HepG2 (cell line): ENCODE measurements around the gene CMYA5. TPM values are rescaled to one million over a fixed set of nuclear protein-coding genes. Genes with fewer than 3 reads are reported as not detected.

Experiments used
- ATAC-seq: fragments of 200-7000 bp; cut with Tn5 transposase; 3 replicates; pipeline ENCODE4 v1.9.1; 2020; ENCODE audit warnings: mild to moderate bottlenecking, moderate library complexity
- BruUV-seq: library from RNA; stranded (reverse); fragments of 400-500 nt; replicated peaks from 2 replicates; lab custom pipeline; 2021; lab: Mats Ljungman, UMichigan
- CTCF ChIA-PET: fragments of 300-600 bp; formaldehyde crosslinking; extraction: SDS; loops from one replicate; lab custom pipeline; 2021; ENCODE audit warnings: low total read pairs, inconsistent platforms, low intra/inter-chr PET ratio; lab: Yijun Ruan, JAX
- POLR2A ChIA-PET: fragments of 350-600 bp; sonication (Branson Sonifier 250); formaldehyde crosslinking; loops from one replicate; lab custom pipeline; 2020; ENCODE audit warnings: antibody characterized with exemption, inconsistent platforms; lab: Yijun Ruan, JAX
- DNase-seq: peaks from one replicate; pipeline ENCODE4 v3.0.0-alpha.2; 2015; ENCODE audit warnings: low spot score
- FAIRE-seq: peaks from 3 replicates; lab custom pipeline; 2011; peaks lifted over from hg19 to GRCh38; lab: Jason Lieb, UNC
- H2AFZ ChIP-seq: one replicate; pipeline ENCODE4 v1.6.1; 2011; ENCODE audit warnings: low read length, inconsistent platforms
- H3K27ac ChIP-seq: fragments of 300-600 bp; 3 replicates; pipeline ENCODE4 v1.8.0; 2011; ENCODE audit warnings: mixed run types, mild to moderate bottlenecking, mixed read lengths, low read length, inconsistent platforms; ENCODE audit not compliant: insufficient read depth; ENCODE audit errors: extremely low read length
- H3K27me3 ChIP-seq, 2 experiments: fragments of 200-600 bp in 1 of 2; 2 replicates in 1 of 2; 3 replicates in 1 of 2; pipeline versions ENCODE4 v1.6.0 to v1.8.0; 2011; ENCODE audit warnings: low read length in 2 of 2, mild to moderate bottlenecking in 2 of 2, moderate library complexity in 2 of 2, inconsistent platforms in 1 of 2; ENCODE audit not compliant: insufficient read depth in 2 of 2, control insufficient read depth in 1 of 2
- H3K36me3 ChIP-seq, 2 experiments: fragments of 200-600 bp in 1 of 2; replicated peaks in 1 of 2; 2 replicates in 1 of 2; 3 replicates in 1 of 2; pipeline versions ENCODE4 v1.5.1 to v1.8.0; 2011; ENCODE audit warnings: low read length in 2 of 2, inconsistent platforms in 1 of 2; ENCODE audit not compliant: insufficient read depth in 2 of 2, control insufficient read depth in 1 of 2
- H3K4me1 ChIP-seq: 2 replicates; pipeline ENCODE4 v1.5.1; 2012; ENCODE audit warnings: low read length, inconsistent platforms; ENCODE audit not compliant: insufficient read depth
- H3K4me2 ChIP-seq: 2 replicates; pipeline ENCODE4 v1.6.0; 2011; ENCODE audit warnings: low read depth, low read length, inconsistent platforms
- H3K4me3 ChIP-seq, 3 experiments: fragments of 200-600 bp in 1 of 3; sonication (generic), shearing (Covaris generic) in 1 of 3; replicated peaks in 1 of 3; 2 replicates each; pipeline ENCODE4 v1.5.1; 2011 to 2016; ENCODE audit warnings: low read length in 3 of 3, inconsistent platforms in 2 of 3, low read depth in 2 of 3, mild to moderate bottlenecking in 2 of 3, control low read depth in 1 of 3, mixed read lengths in 1 of 3; ENCODE audit not compliant: insufficient read depth in 1 of 3
- H3K79me2 ChIP-seq: one replicate; pipeline ENCODE4 v1.6.1; 2011; ENCODE audit warnings: low read length, inconsistent platforms; ENCODE audit not compliant: insufficient read depth
- H3K9ac ChIP-seq: 2 replicates; pipeline ENCODE4 v1.6.0; 2011; ENCODE audit warnings: mild to moderate bottlenecking, low read depth, low read length, inconsistent platforms; ENCODE audit not compliant: insufficient read depth
- H3K9me3 ChIP-seq: 2 replicates; pipeline ENCODE4 v1.5.1; 2012; ENCODE audit warnings: mild to moderate bottlenecking, low read length
- H4K20me1 ChIP-seq: 2 replicates; pipeline ENCODE4 v1.6.0; 2011; ENCODE audit warnings: inconsistent platforms, mild to moderate bottlenecking, low read length, moderate library complexity; ENCODE audit not compliant: insufficient read depth
- CEBPB ChIP-seq: IDR thresholded peaks from 2 replicates; pipeline ENCODE4 v1.6.1; 2011; ENCODE audit warnings: low read depth, low read length, improper control_type of control experiment, borderline replicate concordance
- RAD21 ChIP-seq: fragments of 450-650 bp; formaldehyde crosslinking; IDR thresholded peaks from 2 replicates; pipeline ENCODE4 v1.5.0; 2020; ENCODE audit warnings: mild to moderate bottlenecking
- SIX1 ChIP-seq: sonication (generic); formaldehyde crosslinking; IDR thresholded peaks from 2 replicates; pipeline ENCODE4 v1.4.0; 2020; ENCODE audit warnings: missing genetic modification reagents, borderline replicate concordance
- SMC3 ChIP-seq: IDR thresholded peaks from 2 replicates; pipeline ENCODE4 v1.6.1; 2011; ENCODE audit warnings: low read length, improper control_type of control experiment
- STAG1 ChIP-seq: sonication (generic); formaldehyde crosslinking; IDR thresholded peaks from 2 replicates; pipeline ENCODE4 v1.4.0; 2020; ENCODE audit warnings: missing genetic modification reagents
- ZNF3 ChIP-seq: IDR thresholded peaks from 2 replicates; pipeline ENCODE4 v1.7.0; 2017; ENCODE audit warnings: inconsistent platforms
- WGBS: methylation state at CpG from one replicate; pipeline ENCODE4 v1.1.6; 2017; ENCODE audit warnings: low lambda C conversion rate; 5-methylcytosine and 5-hydroxymethylcytosine counted together
- in situ Hi-C: cut with HindIII; loops from 2 replicates; pipeline ENCODE4 v1.10.0; 2017; ENCODE audit warnings: low pct_unique_long_range_greater_than_20kb; ENCODE audit not compliant: extremely low pct_ligation_motif_present
- intact Hi-C: fragments of 100-400 bp; cut with micrococcal nuclease; formaldehyde crosslinking; loops from one replicate; pipeline ENCODE4 v1.10.0; 2022; ENCODE audit not compliant: unreplicated experiment
- polyA plus RNA-seq, 8 experiments: library from polyadenylated mRNA; depleted of rRNA in 3 of 8; stranded (reverse) in 7 of 8; unstranded in 1 of 8; fragments of >200 nt; fragmentation: Illumina TruSeq in 4 of 8; extraction: Trizol in 4 of 8; gene quantifications; 2 replicates each; pipeline versions ENCODE4 v1.2.1 to v1.2.3, GENCODE V29; 2011 to 2016; ENCODE audit warnings: low read depth in 4 of 8, missing spikeins in 1 of 8, mixed read lengths in 1 of 8; ENCODE audit not compliant: insufficient read depth in 1 of 8
- total RNA-seq, 5 experiments: library from RNA; depleted of rRNA; stranded (reverse); fragments of >200 nt; fragmentation: Illumina TruSeq; extraction: Trizol; gene quantifications; 2 replicates each; pipeline ENCODE4 v1.2.3, GENCODE V29; 2016; ENCODE audit warnings: low read depth in 1 of 5
- TF ChIP-seq, protein P1 (sequence below): sonication (generic); formaldehyde crosslinking; IDR thresholded peaks from 2 replicates; pipeline ENCODE4 v1.5.0; 2020; ENCODE audit warnings: mild to moderate bottlenecking, missing genetic modification reagents, moderate library complexity
- TF ChIP-seq, protein P2 (sequence below): IDR thresholded peaks from 2 replicates; pipeline ENCODE4 v1.4.0; 2020; ENCODE audit warnings: mild to moderate bottlenecking, missing genetic modification reagents

Gene CMYA5
- total and polyA plus RNA-seq, 2 of the 13 experiments (the other 11 are each of a cell fraction or from before 2014, with no cell fraction given): 0.13 to 0.51 TPM

DNA sequence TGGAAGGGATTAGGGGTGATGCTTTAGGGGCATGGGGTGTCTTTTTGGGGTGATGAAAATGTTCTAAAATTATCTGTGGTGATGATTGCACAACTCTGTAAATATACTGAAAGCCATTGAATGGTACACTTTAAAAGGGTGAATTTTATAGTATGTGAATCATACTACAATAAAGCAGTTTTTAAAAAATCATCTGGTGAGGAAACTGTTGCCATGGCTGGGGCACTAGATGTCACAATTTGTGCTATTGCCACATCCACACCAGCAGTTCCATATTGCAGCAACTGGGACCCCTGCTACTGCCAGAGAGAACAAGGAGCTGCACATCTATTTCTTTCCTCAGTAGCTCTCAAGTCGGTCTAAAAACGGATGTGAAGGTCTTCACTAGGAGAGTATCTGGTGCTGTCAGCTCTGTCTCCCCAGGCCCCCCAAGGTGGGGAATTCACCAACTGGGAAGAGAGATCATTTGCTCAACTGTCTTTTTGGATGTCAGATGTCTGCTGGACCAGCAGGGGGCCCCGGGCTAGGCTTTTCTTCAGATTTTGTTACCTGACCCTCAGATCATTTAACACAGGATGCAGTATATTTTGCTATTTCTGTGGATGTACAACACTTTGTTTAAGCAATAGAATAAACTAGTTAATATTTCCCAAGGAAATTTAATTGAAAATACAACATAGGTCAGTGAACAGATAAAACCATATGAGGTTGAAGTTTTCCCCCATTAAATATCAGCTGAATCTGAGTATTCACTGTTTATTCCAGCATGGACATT lies 13.2 kb downstream of the CMYA5 start:
- TF ChIP-seq CEBPB: peak; percentile 68
- TF ChIP-seq, protein P1, sequence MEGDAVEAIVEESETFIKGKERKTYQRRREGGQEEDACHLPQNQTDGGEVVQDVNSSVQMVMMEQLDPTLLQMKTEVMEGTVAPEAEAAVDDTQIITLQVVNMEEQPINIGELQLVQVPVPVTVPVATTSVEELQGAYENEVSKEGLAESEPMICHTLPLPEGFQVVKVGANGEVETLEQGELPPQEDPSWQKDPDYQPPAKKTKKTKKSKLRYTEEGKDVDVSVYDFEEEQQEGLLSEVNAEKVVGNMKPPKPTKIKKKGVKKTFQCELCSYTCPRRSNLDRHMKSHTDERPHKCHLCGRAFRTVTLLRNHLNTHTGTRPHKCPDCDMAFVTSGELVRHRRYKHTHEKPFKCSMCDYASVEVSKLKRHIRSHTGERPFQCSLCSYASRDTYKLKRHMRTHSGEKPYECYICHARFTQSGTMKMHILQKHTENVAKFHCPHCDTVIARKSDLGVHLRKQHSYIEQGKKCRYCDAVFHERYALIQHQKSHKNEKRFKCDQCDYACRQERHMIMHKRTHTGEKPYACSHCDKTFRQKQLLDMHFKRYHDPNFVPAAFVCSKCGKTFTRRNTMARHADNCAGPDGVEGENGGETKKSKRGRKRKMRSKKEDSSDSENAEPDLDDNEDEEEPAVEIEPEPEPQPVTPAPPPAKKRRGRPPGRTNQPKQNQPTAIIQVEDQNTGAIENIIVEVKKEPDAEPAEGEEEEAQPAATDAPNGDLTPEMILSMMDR (CRISPR knock-in tag): peak; percentile 67
- no peak for TF ChIP-seq ZNF3 (CRISPR knock-in tag)
- TF ChIP-seq, protein P2, sequence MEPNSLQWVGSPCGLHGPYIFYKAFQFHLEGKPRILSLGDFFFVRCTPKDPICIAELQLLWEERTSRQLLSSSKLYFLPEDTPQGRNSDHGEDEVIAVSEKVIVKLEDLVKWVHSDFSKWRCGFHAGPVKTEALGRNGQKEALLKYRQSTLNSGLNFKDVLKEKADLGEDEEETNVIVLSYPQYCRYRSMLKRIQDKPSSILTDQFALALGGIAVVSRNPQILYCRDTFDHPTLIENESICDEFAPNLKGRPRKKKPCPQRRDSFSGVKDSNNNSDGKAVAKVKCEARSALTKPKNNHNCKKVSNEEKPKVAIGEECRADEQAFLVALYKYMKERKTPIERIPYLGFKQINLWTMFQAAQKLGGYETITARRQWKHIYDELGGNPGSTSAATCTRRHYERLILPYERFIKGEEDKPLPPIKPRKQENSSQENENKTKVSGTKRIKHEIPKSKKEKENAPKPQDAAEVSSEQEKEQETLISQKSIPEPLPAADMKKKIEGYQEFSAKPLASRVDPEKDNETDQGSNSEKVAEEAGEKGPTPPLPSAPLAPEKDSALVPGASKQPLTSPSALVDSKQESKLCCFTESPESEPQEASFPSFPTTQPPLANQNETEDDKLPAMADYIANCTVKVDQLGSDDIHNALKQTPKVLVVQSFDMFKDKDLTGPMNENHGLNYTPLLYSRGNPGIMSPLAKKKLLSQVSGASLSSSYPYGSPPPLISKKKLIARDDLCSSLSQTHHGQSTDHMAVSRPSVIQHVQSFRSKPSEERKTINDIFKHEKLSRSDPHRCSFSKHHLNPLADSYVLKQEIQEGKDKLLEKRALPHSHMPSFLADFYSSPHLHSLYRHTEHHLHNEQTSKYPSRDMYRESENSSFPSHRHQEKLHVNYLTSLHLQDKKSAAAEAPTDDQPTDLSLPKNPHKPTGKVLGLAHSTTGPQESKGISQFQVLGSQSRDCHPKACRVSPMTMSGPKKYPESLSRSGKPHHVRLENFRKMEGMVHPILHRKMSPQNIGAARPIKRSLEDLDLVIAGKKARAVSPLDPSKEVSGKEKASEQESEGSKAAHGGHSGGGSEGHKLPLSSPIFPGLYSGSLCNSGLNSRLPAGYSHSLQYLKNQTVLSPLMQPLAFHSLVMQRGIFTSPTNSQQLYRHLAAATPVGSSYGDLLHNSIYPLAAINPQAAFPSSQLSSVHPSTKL: no peak
- 0 out of 2 replicates have a peak, but pooled peaks have one; percentile 53 for TF ChIP-seq SIX1 (CRISPR knock-in tag)
- peak; percentile 46 for TF ChIP-seq RAD21 (CRISPR knock-in tag)
- TF ChIP-seq STAG1 (CRISPR knock-in tag): peak; percentile 73
- TF ChIP-seq SMC3: peak; percentile 85
- CTCF ChIA-PET: interaction anchor here (2.0 to 2.3 kb wide), 2 partner anchors 72 to 156 kb away, joined by 12 to 30 read pairs; no protein-coding TSS in a partner anchor
- peak; percentile 10 for DNase-seq
- Histone ChIP-seq H3K27ac (no peak overlapping the region), H3K4me2 (no peak overlapping the region), H3K4me1 (no peaks in the 10 kb centered on the region), H3K9ac (no peak overlapping the region), H3K27me3 (no peaks in the 10 kb centered on the region), H4K20me1 (no peaks in the 10 kb centered on the region), H3K9me3 (no peaks in the 10 kb centered on the region), H2AFZ (no peak overlapping the region), H3K4me3 (no peak overlapping the region), H3K79me2 (no peaks in the 10 kb centered on the region), H3K36me3 (no peaks in the 10 kb centered on the region)
- BruUV-seq: no TSS peak
- 0% methylated on average over 3 of the region's 3 CpGs for WGBS
- in situ Hi-C loops: loop anchor here (5.0 to 10.0 kb wide), 2 partner anchors 75 to 152 kb away; no protein-coding TSS in a partner anchor
- POLR2A ChIA-PET: interaction anchor here (1.0 kb wide), 1 partner anchor 72 kb away, joined by 3 read pairs; no protein-coding TSS in a partner anchor
- peak; percentile 34 for FAIRE-seq
- intact Hi-C loops: loop anchor here (5.0 kb wide), 1 partner anchor 70 kb away; no protein-coding TSS in a partner anchor
- peak; percentile 76 for ATAC-seq
